ENCODE measurements around the gene ACSM6.

DNA sequence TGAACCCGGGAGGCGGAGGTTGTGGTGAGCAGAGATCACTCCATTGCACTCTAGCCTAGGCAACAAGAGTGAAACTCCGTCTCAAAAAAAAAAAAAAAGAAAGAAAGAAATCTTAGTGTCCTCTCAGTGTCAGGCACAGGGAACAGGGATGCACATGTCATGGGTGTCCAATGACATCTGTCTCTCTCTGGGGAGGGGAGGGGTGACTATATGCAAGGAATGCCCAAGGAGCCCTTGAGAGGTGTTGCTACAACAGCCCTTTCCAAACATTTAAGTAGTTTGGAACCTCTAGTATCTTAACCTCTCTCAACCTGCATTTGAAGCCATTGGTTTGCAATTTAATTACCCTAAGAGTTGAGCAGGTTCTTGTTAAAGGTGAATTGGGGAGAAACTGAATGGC, 67.9 kb downstream of the ACSM6 start:
- TF ChIP-seq, protein P1, sequence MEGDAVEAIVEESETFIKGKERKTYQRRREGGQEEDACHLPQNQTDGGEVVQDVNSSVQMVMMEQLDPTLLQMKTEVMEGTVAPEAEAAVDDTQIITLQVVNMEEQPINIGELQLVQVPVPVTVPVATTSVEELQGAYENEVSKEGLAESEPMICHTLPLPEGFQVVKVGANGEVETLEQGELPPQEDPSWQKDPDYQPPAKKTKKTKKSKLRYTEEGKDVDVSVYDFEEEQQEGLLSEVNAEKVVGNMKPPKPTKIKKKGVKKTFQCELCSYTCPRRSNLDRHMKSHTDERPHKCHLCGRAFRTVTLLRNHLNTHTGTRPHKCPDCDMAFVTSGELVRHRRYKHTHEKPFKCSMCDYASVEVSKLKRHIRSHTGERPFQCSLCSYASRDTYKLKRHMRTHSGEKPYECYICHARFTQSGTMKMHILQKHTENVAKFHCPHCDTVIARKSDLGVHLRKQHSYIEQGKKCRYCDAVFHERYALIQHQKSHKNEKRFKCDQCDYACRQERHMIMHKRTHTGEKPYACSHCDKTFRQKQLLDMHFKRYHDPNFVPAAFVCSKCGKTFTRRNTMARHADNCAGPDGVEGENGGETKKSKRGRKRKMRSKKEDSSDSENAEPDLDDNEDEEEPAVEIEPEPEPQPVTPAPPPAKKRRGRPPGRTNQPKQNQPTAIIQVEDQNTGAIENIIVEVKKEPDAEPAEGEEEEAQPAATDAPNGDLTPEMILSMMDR (IDR thresholded peaks at IDR 0.05; ENCODE audit: low read depth, low read length, poor library complexity, severe bottlenecking) = no peak
- no peak for TF ChIP-seq EZH2phosphoT487 (IDR thresholded peaks at IDR 0.05; ENCODE audit: borderline replicate concordance, low read length)

Data from DOHH2 (cell line).